Astrocyte of the spinal cord (primary cell): ENCODE measurements around the gene CD5L.

Experiments
- DNase-seq: peaks from one replicate; pipeline ENCODE4 v3.0.0; 2011; ENCODE audit warnings: low read depth, low spot score
- H3K4me3 ChIP-seq: 2 replicates; pipeline ENCODE4 v1.5.1; 2011; ENCODE audit warnings: low read depth, mild to moderate bottlenecking, low read length, moderate library complexity
- in situ Hi-C: cut with HindIII; loops from 2 replicates; pipeline ENCODE4 v1.10.0; 2017; ENCODE audit warnings: low sequenced_read_pairs
- TF ChIP-seq, protein P1 (sequence below): IDR thresholded peaks from 2 replicates; pipeline ENCODE4 v1.5.1; 2012; ENCODE audit warnings: low read depth, mild to moderate bottlenecking, low read length, inconsistent platforms

The CD5L gene

DNA sequence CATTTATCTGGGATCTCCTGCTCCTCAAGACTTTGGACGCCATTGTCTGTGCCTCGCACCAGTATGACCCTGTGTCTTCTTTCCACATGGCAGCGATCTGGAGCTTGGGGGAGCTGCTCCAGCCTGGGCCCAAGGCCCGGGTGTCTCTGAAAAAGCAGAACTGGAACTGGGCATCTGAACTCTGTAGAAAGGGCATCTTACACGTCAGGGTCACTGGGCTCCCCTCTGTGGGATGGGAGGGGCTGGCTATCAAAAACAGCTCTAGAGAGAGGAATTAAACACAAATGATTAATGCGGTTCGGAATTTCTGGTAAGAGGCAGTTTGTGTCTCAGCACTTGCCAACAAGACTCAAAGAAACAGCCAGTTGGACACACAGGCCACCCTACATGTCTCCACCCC, 37.8 kb downstream of the CD5L start:
- H3K4me3 ChIP-seq = no peak overlapping the region
- in situ Hi-C loops = no loop called here
- DNase-seq = no peak
- TF ChIP-seq, protein P1, sequence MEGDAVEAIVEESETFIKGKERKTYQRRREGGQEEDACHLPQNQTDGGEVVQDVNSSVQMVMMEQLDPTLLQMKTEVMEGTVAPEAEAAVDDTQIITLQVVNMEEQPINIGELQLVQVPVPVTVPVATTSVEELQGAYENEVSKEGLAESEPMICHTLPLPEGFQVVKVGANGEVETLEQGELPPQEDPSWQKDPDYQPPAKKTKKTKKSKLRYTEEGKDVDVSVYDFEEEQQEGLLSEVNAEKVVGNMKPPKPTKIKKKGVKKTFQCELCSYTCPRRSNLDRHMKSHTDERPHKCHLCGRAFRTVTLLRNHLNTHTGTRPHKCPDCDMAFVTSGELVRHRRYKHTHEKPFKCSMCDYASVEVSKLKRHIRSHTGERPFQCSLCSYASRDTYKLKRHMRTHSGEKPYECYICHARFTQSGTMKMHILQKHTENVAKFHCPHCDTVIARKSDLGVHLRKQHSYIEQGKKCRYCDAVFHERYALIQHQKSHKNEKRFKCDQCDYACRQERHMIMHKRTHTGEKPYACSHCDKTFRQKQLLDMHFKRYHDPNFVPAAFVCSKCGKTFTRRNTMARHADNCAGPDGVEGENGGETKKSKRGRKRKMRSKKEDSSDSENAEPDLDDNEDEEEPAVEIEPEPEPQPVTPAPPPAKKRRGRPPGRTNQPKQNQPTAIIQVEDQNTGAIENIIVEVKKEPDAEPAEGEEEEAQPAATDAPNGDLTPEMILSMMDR = no peak

DNA sequence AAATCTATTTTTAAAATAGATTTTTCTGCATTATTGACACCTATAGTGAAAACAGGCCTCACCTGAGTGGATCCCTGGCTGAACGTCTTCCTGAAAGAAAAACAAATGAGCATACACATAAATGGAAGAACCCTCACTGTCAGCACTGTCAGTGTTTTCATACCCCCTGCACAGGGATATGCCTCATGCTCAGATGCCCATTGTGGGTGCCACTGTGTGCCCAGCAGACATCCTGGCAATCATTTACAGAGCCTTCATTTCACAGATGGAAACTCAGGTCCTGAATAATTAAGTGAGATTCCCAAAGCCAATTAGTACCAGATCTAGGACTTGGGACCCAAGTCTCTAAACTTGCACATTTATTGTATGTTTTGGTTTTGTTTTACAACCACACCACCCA, 41.6 kb downstream of the CD5L start:
- no peak for DNase-seq
- no peak overlapping the region for H3K4me3 ChIP-seq
- TF ChIP-seq, protein P1 = no peak
- in situ Hi-C loops = no loop called here

- DNase-seq = no peak
- in situ Hi-C loops = no loop called here
- TF ChIP-seq, protein P1 = no peak
- H3K4me3 ChIP-seq = no peak overlapping the region
These were observed 43.4 kb downstream of the CD5L start for GRCh38 chr1:157798211-157798610.

GRCh38 chr1:157785248-157785647, 56.4 kb downstream of the CD5L start:
- in situ Hi-C loops = no loop called here
- DNase-seq = no peak
- TF ChIP-seq, protein P1 = no peak

GRCh38 chr1:157784801-157785200, 56.8 kb downstream of the CD5L start:
- TF ChIP-seq, protein P1 = no peak
- DNase-seq = no peak
- no peak overlapping the region for H3K4me3 ChIP-seq
- in situ Hi-C loops = no loop called here

More at GRCh38 chr1:157785248-157785647, 56.4 kb downstream of the CD5L start:
- H3K4me3 ChIP-seq = no peak overlapping the region

- in situ Hi-C loops = no loop called here
- H3K4me3 ChIP-seq = no peak overlapping the region
- no peak for DNase-seq
- TF ChIP-seq, protein P1 = no peak
These were observed 58.7 kb downstream of the CD5L start for GRCh38 chr1:157782931-157783330.

- DNase-seq = no peak
- TF ChIP-seq, protein P1 = no peak
- H3K4me3 ChIP-seq = no peak overlapping the region
- in situ Hi-C loops = no loop called here
These were observed 60.6 kb downstream of the CD5L start for GRCh38 chr1:157781048-157781447.
